Measurements from ENCODE around the gene SYT2.

The SYT2 gene

DNA sequence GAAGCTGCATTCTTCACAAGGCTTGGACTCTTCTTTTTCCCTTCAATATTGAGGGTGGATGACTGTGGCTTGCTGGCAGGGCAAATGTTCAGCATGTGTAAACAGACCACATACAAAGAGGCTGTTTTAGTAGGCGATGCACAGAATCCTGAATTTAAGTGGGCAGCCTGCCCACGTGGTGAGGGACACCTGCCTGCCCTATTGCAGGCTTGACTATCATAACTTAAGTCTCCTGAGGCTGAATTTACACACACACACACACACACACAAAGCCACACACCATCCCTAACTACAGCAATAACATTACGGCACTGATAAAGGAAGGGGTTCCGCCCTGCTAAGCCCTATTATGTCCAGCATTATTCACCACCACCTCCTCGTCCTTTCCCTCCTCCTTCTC lies 15.9 kb downstream of the SYT2 start:
- TF ChIP-seq, protein P1, sequence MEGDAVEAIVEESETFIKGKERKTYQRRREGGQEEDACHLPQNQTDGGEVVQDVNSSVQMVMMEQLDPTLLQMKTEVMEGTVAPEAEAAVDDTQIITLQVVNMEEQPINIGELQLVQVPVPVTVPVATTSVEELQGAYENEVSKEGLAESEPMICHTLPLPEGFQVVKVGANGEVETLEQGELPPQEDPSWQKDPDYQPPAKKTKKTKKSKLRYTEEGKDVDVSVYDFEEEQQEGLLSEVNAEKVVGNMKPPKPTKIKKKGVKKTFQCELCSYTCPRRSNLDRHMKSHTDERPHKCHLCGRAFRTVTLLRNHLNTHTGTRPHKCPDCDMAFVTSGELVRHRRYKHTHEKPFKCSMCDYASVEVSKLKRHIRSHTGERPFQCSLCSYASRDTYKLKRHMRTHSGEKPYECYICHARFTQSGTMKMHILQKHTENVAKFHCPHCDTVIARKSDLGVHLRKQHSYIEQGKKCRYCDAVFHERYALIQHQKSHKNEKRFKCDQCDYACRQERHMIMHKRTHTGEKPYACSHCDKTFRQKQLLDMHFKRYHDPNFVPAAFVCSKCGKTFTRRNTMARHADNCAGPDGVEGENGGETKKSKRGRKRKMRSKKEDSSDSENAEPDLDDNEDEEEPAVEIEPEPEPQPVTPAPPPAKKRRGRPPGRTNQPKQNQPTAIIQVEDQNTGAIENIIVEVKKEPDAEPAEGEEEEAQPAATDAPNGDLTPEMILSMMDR (IDR thresholded peaks at IDR 0.05; ENCODE audit: borderline replicate concordance, insufficient read depth, low read depth, low read length) = no peak
- H3K4me3 ChIP-seq (ENCODE audit: low read depth, low read length) = no peak overlapping the region

DNA sequence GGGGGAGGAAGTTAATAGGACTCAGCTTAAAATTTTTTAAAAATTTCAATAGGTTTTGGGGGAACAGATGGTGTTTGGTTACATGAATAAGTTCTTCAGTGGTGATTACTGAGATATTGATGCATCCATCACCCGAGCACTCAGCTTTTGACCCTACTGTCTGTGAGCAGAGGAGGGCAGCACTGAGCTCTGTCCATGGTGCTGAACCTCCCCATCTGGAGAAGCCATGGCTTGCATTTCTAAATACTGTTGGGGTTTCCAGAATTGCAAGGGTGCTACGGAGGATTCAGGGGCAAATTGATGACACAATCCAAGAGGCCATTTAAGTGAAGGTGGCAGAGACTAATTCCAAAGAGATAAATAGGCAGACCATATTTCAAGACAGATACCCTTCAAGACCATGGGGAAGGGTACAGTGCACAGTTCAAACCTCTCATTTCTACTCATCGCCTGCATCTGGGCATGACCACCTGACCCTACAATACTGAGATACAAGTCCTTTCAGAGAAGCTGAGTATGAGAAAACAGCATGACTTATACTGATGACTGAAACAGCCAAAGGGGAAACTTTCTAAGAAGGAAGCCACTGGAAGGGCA lies 17.2 kb downstream of the SYT2 start:
- TF ChIP-seq, protein P1 (IDR thresholded peaks at IDR 0.05; ENCODE audit: borderline replicate concordance, insufficient read depth, low read depth, low read length) = peak; percentile 15; the same call in 1 of the 2 replicates
- no peak overlapping the region for H3K4me3 ChIP-seq (ENCODE audit: low read depth, low read length)

DNA sequence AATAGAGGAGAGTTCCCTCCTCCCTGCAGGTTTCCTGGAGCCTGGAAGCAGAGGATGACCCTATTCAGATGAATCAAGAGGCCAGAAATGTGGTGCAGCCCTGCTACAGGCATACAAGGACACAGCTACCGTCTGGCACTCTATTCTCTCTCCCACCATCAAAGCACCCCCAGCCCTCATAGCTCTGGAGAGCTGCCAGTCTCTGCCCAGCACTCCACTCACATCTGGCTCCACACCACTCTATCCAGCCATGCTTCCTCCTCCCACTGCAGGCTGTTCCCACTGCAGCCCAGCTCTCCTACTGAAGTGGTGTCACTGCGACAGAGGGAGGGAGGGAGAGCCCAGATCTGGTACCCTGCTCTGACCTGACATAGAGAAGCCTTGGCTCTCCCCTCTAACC lies 18.4 kb downstream of the SYT2 start:
- H3K4me3 ChIP-seq (ENCODE audit: low read depth, low read length) = no peak overlapping the region
- TF ChIP-seq, protein P1 (IDR thresholded peaks at IDR 0.05; ENCODE audit: borderline replicate concordance, insufficient read depth, low read depth, low read length) = no peak

DNA sequence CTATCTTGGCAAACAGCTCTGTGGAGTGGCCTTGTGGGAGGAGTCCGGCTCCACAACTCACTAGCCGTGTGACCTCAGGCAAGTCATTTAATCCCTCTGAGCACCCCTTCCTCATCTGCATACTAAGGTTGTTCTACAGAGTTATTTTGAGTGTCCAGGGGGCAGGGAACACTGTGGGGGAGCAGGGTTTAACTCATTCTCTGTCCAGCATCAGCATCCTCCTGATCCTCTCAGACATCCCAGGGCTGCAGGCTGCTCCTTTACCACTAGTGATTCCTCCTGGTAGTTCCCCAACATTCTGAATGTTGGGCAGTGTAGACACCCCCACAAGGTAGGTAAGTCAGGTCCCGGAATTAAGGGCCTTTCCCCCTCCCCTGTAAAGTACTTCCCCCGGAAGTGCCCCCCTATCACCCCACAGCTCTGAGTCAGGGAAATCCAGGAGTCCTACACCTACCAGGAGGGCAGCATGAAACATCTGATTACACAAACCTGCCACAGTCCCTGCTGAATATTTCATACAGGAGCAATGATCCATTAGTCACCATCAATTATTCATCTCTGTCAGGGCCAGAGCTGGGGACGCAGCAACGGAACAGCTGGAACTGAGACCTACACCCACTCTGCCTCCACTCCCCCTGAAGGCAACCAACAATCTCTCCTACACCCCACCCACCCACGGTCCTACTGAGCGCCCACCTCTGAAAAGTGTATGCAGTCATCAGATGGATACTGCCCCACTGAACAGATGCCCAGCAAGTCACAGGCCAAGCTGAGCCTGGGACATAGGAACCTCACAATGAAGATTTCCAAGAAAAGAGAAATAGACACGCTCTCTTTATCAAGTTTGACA lies 20.5 kb downstream of the SYT2 start:
- TF ChIP-seq, protein P1 (IDR thresholded peaks at IDR 0.05; ENCODE audit: borderline replicate concordance, insufficient read depth, low read depth, low read length) = no peak
- H3K4me3 ChIP-seq (ENCODE audit: low read depth, low read length) = no peak overlapping the region

DNA sequence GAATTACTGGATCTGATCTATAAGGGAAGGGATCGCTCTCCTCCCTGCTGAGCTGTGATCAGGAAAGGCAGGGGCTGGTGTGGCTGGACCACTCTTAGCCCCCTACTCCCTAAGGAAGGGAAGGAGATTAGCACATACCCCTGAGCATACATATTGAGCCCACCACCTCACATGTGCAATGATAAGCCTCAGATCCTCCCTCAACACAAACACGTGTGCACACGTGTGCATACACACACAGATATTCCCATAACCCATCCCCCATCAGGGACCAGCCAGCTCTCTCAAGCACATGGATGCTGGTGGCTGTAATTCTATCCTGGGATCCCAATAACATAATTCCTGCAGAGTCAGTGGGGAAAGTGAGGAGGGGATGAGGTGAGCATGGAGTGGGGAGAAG lies 21.2 kb downstream of the SYT2 start:
- TF ChIP-seq, protein P1 (IDR thresholded peaks at IDR 0.05; ENCODE audit: borderline replicate concordance, insufficient read depth, low read depth, low read length) = no peak
- no peak overlapping the region for H3K4me3 ChIP-seq (ENCODE audit: low read depth, low read length)

DNA sequence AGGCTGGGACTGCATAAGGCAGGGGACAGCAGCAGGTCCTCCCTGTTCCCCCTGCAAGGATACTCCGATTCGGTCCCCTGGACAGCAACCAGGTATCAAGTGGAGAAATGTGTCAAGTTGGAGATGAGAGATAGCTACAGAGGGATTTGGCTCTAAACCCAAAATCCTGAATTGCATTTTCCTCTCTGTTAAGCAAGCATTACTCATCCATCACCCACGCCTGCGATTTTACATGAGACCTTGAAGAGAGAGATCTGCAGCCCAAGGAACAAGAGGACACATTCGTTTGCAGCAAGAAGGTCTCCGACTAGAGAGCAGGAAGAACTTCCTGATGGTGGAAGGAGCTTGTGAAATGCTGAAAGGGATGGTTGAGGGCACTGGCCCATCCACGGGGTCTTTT lies 21.9 kb downstream of the SYT2 start:
- no peak overlapping the region for H3K4me3 ChIP-seq (ENCODE audit: low read depth, low read length)
- TF ChIP-seq, protein P1 (IDR thresholded peaks at IDR 0.05; ENCODE audit: borderline replicate concordance, insufficient read depth, low read depth, low read length) = no peak

DNA sequence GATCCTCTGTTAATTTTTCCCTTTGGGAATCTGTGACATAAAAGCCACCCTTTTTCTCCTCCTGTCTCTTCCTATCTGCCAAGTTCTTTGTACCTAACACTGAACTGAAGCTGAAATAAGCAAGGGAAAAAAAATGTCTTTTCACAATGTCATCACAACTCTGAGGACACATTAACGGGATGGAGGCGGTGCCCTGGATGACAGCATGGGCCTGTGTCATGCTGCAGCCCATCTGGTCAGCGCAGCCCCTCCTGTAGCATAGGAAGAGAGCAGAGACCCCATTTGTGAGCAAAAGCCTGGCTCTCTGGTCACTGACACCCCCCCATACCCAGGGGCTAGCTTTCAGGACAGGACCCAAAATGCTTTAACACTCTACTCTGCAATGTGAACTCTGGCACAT lies 22.5 kb downstream of the SYT2 start:
- TF ChIP-seq, protein P1 (IDR thresholded peaks at IDR 0.05; ENCODE audit: borderline replicate concordance, insufficient read depth, low read depth, low read length) = no peak
- H3K4me3 ChIP-seq (ENCODE audit: low read depth, low read length) = no peak overlapping the region

Measured in GM12875 (cell line).